Suprapubic skin (tissue), 4 donors: ENCODE data around the gene KATNIP. TPM values are rescaled to one million over a fixed set of nuclear protein-coding genes. Genes with fewer than 3 reads are reported as not detected.

ENCODE experiments used
- DNase-seq, 2 donors: peaks; one replicate each; pipeline ENCODE4 v3.0.0-alpha.2; 2019; ENCODE audit warnings: low spot score in 2 of 2
- H3K27ac ChIP-seq: fragments of 200-600 bp; sonication (generic); one replicate; pipeline ENCODE4 v1.5.1; 2019
- H3K27me3 ChIP-seq: fragments of 200-600 bp; sonication (generic); one replicate; pipeline ENCODE4 v1.5.1; 2019
- H3K36me3 ChIP-seq: fragments of 200-600 bp; sonication (generic); one replicate; pipeline ENCODE4 v1.5.1; 2019
- H3K4me1 ChIP-seq: fragments of 200-600 bp; sonication (generic); one replicate; pipeline ENCODE4 v1.5.1; 2019
- H3K4me3 ChIP-seq: fragments of 200-600 bp; sonication (generic); one replicate; pipeline ENCODE4 v1.5.1; 2019; ENCODE audit warnings: mild to moderate bottlenecking
- H3K9me3 ChIP-seq: fragments of 200-600 bp; sonication (generic); one replicate; pipeline ENCODE4 v1.5.1; 2019
- EP300 ChIP-seq: sonication (generic); formaldehyde crosslinking; IDR thresholded peaks from one replicate; pipeline ENCODE4 v1.6.1; 2017; ENCODE audit warnings: antibody characterized with exemption
- POLR2A ChIP-seq, 2 donors: fragments of 450-650 bp; IDR thresholded peaks; one replicate each; pipeline ENCODE4 v1.6.1; 2017; ENCODE audit warnings: antibody characterized with exemption in 2 of 2, mild to moderate bottlenecking in 2 of 2, moderate library complexity in 2 of 2
- POLR2AphosphoS5 ChIP-seq, 3 donors: sonication (generic); formaldehyde crosslinking; IDR thresholded peaks; one replicate each; pipeline ENCODE4 v1.6.1; 2017; ENCODE audit warnings: antibody characterized with exemption in 3 of 3
- WGBS: methylation state at CpG from one replicate; pipeline ENCODE4 v1.1.5; 2018; 5-methylcytosine and 5-hydroxymethylcytosine counted together
- total RNA-seq, 4 donors: library from RNA; depleted of rRNA; stranded (reverse); fragments of >200 nt; gene quantifications; one replicate each; pipeline ENCODE4 v1.1.0, GENCODE V29; 2016
- TF ChIP-seq, protein P1 (sequence below), 2 donors: fragments of 200-600 bp in 1 of 2; fragments of 450-650 bp in 1 of 2; sonication (generic) in 1 of 2; IDR thresholded peaks; one replicate each; pipeline ENCODE4 v1.5.1; 2016 to 2019; ENCODE audit warnings: antibody characterized with exemption in 2 of 2, mild to moderate bottlenecking in 1 of 2, moderate library complexity in 1 of 2

The KATNIP gene
- total RNA-seq, 4 donors from 2014 or later: 27.6 to 52.7 (median 32.1) TPM

GRCh38 chr16:27597361-27597760 lies 47.4 kb downstream of the KATNIP start:
- Histone ChIP-seq H3K36me3 (no peaks in the 10 kb centered on the region), H3K27ac (no peak overlapping the region), H3K27me3 (no peaks in the 10 kb centered on the region), H3K9me3 (no peaks in the 10 kb centered on the region), H3K4me1 (peaks cover 4% of the 10 kb centered on the region), H3K4me3 (no peak overlapping the region)
- DNase-seq: no peak
- 70% methylated on average over 3 of the region's 3 CpGs for WGBS
- TF ChIP-seq, protein P1, sequence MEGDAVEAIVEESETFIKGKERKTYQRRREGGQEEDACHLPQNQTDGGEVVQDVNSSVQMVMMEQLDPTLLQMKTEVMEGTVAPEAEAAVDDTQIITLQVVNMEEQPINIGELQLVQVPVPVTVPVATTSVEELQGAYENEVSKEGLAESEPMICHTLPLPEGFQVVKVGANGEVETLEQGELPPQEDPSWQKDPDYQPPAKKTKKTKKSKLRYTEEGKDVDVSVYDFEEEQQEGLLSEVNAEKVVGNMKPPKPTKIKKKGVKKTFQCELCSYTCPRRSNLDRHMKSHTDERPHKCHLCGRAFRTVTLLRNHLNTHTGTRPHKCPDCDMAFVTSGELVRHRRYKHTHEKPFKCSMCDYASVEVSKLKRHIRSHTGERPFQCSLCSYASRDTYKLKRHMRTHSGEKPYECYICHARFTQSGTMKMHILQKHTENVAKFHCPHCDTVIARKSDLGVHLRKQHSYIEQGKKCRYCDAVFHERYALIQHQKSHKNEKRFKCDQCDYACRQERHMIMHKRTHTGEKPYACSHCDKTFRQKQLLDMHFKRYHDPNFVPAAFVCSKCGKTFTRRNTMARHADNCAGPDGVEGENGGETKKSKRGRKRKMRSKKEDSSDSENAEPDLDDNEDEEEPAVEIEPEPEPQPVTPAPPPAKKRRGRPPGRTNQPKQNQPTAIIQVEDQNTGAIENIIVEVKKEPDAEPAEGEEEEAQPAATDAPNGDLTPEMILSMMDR (IDR thresholded peaks at IDR 0.05): no peak
- TF ChIP-seq EP300: no peak
- no peak for TF ChIP-seq POLR2AphosphoS5 (IDR thresholded peaks at IDR 0.05)
- TF ChIP-seq POLR2A (IDR thresholded peaks at IDR 0.05): no peak

DNA sequence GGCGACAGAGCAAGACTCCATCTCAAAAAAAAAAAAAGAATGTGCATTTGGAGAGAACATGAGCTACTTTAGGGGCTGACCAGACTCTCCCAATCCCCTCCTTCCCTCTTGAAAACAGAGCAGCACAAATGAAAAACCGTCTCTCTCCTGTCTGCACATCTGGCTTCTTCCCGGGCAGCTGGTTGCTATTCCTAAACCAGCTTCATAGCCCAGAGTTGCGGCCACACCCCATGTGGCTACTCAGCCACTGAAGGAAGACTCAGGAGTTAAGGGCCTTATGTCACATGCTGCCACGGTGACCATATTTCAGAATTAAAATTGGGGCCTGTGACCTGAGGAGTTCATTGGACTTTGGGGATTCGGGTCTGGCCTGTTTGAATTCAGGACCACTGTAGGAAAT lies 48.3 kb downstream of the KATNIP start:
- peaks cover 4% of the 10 kb centered on the region for H3K4me1 ChIP-seq
- no peaks in the 10 kb centered on the region for H3K9me3 ChIP-seq
- H3K27me3 ChIP-seq: no peaks in the 10 kb centered on the region
- TF ChIP-seq EP300: no peak
- TF ChIP-seq, protein P1 (IDR thresholded peaks at IDR 0.05): no peak
- no peak for TF ChIP-seq POLR2A (IDR thresholded peaks at IDR 0.05)
- TF ChIP-seq POLR2AphosphoS5 (IDR thresholded peaks at IDR 0.05): no peak
- H3K27ac ChIP-seq: no peak overlapping the region
- H3K36me3 ChIP-seq: no peaks in the 10 kb centered on the region
- H3K4me3 ChIP-seq: no peak overlapping the region
- WGBS: 62% methylated on average over 6 of the region's 6 CpGs
- no peak for DNase-seq

GRCh38 chr16:27598931-27599565 lies 49.1 kb downstream of the KATNIP start:
- peaks cover 4% of the 10 kb centered on the region for H3K4me1 ChIP-seq
- no peak overlapping the region for H3K4me3 ChIP-seq
- H3K9me3 ChIP-seq: no peaks in the 10 kb centered on the region
- no peak overlapping the region for H3K27ac ChIP-seq
- no peaks in the 10 kb centered on the region for H3K27me3 ChIP-seq
- WGBS: 91% methylated on average over 9 of the region's 10 CpGs
- TF ChIP-seq EP300 (no peak), POLR2A (IDR thresholded peaks at IDR 0.05) (no peak), POLR2AphosphoS5 (IDR thresholded peaks at IDR 0.05) (no peak)
- TF ChIP-seq, protein P1 (IDR thresholded peaks at IDR 0.05): no peak
- DNase-seq: no peak
- H3K36me3 ChIP-seq: no peaks in the 10 kb centered on the region

- Histone ChIP-seq H3K36me3 (no peaks in the 10 kb centered on the region), H3K27me3 (no peaks in the 10 kb centered on the region), H3K4me3 (no peak overlapping the region), H3K4me1 (peaks cover 4% of the 10 kb centered on the region), H3K9me3 (no peaks in the 10 kb centered on the region), H3K27ac (no peak overlapping the region)
- DNase-seq: no peak
- 91% methylated on average over 13 of the region's 13 CpGs for WGBS
- TF ChIP-seq POLR2AphosphoS5 (IDR thresholded peaks at IDR 0.05) (no peak), POLR2A (IDR thresholded peaks at IDR 0.05) (no peak), EP300 (no peak)
- TF ChIP-seq, protein P1 (IDR thresholded peaks at IDR 0.05): no peak
Measured at GRCh38 chr16:27599606-27600005, 49.7 kb downstream of the KATNIP start.

Other genes with a start within 250 kb of the KATNIP start
- 10 to 100 TPM; 27.2 to 32.8 (median 30.5) TPM for gene IL4R, start 236.2 kb upstream of the KATNIP start, total RNA-seq
- gene IL21R, start 148.0 kb upstream of the KATNIP start, total RNA-seq: 1 to 10 TPM in 1 of 4 donors, under 1 TPM in 3; 0.08 to 1.2 (median 0.23) TPM
- 100 to 1,000 TPM; 129 to 276 (median 181) TPM for gene GTF3C1, start 231 bp upstream of the KATNIP start, total RNA-seq